CD4-positive, alpha-beta T cell treated with Interferon alpha-2 for 1 hour (primary cell): Measurements from ENCODE around the gene MAS1.
A peak's percentile ranks its signal among the peaks of the same experiment; 100 is the strongest.
"Not testable (repeated sequence)": the region's sequence is repeated elsewhere in the genome, so short reads cannot be mapped to it uniquely, and the experiment has no call there.

Experiments
- DNase-seq, 2 donors: peaks; one replicate each; pipeline ENCODE4 v3.0.0-alpha.2; 2020 to 2022

The MAS1 gene

DNA sequence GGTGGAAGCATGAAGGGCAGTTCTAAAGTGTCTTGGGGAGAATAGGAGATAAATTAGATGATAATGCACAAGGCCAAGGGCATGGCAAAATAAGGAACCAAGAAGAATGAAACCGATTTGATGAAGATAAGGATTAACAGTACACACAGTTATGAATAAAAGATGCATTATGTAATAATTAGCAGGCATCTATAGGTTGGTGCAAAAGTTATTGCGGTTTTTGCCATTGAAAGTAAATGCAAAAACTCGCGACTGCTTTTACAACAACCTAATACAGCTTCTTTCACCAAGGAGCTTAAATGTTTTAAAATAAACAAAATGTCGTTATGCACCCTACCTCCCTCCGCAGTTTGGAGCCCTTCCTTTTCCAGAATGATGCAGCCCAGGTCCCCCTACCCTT lies 29.0 kb downstream of the MAS1 start:
- DNase-seq, result no peak

DNA sequence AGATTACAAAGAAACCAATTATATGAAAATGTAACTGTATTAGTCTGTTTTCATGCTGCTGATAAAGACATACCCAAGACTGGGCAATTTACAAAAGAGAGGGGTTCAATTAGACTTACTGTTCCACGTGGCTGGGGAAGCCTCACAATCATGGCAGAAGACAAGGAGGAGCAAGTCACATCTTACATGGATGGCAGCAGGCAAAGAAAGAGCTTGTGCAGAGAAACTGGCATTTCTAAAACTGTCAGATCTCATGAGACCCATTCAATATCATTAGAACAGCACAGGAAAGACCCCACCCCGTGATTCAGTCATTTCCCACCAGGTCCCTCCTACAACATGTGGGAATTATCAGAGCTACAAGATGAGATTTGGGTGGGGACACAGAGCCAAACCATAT lies 33.4 kb downstream of the MAS1 start:
- not testable (repeated sequence) for DNase-seq

DNA sequence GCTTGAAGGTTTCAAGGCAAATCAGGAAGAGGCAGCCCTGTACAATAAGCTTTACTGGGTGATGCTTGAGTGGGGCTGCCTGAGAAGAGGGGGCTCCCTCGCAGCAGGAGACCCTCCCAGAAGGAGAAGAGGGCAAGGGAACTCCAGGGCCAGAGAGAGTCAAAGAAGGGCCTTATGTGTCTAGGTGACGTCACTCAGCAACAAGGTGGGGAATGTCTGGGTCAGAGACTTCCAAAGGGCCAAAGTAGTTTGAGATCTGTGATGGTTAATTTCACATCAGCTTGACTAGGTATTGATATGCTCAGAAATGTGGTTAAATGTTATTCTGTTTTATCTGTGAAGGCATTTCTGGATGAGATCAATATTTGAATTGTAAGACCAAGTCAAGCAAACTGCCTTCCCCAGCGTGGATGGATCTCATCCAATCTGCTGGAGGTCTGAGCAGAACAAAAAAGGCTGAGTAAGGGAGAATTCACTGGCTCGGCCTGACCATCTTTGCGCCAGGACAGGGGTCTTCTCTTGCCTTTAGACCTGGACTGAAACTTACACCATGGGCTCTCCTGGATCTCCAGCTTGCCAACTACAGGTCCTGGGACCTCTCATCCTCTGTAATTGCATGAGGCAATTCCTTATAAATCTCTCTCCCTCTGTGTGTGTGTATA lies 35.9 kb downstream of the MAS1 start:
- no peak for DNase-seq

DNA sequence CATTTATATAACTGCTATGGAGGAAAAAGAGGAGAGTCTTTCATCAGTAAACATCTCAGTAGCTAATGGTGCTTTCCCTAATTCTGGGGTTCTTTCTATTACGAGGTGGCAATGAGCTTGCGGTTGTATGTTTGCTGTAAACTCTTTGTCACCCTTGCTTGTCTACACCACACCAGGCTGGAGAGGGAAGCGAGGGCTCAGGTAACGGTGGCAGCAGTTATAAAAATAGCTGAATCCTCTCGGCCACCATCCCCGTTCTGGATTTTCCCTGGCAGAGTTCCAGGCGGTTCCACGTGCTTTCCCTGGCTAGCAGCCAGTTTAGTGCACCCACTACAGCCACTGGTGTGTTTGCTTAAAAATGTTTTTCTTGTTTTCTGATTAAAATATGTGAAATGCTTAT lies 39.0 kb downstream of the MAS1 start:
- DNase-seq, result peak; percentile 34 to 76

DNA sequence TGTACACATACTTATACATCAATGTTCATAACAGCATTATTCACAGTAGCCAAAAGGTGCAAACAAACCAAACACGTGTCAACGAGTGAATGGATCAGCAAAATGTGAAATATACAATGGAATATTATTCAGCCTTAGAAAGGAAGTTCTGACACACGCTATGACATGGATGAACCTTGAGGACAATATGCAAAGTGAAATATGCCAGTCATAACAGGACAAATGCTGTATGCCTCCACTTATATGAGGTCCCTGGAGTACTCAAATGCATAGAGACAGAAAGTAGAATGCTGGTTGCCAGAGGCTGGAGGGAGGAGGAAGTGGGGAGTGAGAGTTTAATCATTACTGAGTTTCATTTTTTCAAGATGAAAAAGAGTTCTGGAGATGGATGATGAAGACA lies 40.3 kb downstream of the MAS1 start:
- DNase-seq, result peak in 1 of 2 donors; percentile 11

DNA sequence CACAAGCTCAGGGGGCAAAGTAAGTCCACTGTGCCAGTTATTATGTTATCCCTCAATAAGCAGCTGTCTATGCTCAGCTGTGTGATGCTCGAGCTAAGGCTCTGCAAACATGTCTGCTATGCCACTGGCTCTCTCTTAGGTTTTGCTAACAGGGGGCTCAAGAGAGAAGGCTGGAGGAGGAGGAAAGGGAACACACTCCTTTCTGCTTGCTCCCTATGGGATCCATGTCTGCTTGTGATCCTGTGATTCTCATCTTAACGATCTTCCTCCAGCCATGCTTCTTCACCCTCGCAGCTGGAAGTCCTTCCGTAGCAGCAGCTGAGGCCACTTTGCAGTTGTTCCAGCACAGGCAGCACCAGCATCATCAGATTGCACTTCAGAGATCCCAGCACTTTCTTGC lies 41.1 kb downstream of the MAS1 start:
- no peak for DNase-seq

DNA sequence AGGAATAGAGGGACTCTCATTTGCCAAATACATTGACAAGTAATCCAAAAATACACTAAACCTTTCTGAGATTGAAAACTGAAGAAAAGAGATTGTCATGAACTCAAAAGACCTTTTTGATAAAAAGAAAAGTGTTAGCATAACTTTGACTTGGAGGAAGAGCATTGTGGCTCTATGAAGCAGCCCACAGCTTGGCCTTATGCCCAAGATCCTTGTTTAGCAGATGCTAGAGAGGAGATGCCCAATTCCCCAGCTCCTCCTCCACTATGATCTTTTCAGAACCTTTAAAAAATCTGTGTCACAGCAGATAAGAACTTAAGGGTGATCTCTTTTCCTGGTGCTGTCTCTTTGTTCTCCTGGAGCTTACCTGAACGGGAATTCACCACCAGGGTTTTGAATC lies 42.3 kb downstream of the MAS1 start:
- no peak for DNase-seq

DNA sequence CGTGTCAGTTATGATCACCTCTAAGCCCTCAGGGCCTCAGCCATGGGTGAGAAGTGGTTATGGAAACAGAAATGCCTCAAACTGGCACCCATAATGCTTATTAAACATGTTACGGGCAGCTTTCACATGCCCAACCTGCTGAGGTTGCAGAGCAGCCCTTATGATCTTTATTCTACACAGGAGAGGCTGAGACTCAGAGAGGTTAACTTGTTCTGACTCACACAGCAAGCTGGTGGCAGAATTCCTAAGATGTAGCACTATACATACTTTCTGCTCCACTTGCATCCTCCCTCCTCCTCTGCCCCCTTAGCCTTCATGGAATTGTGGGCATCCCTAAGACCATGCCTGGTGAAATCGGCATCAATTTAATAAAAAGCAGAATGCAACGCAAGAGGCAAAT lies 43.4 kb downstream of the MAS1 start:
- no peak for DNase-seq

DNA sequence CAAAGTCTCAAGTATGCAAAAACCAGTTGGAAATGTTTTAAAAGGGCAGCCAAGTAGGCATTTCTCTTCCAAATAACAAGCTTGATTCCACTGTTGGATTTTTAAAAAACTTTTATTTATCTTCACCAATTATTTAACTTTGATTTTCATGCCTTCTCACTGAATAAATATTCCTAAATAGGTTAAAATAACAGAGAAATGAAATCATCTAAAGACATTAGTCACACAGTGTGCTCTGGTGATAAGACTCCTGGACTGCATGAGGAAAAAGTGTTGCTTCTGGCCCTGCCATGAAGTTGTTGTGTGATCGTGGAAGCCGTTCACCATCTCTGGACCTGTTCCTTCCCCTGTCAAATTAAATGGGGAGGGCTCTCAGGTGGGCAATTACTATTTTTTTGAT lies 44.3 kb downstream of the MAS1 start:
- no peak for DNase-seq

DNA sequence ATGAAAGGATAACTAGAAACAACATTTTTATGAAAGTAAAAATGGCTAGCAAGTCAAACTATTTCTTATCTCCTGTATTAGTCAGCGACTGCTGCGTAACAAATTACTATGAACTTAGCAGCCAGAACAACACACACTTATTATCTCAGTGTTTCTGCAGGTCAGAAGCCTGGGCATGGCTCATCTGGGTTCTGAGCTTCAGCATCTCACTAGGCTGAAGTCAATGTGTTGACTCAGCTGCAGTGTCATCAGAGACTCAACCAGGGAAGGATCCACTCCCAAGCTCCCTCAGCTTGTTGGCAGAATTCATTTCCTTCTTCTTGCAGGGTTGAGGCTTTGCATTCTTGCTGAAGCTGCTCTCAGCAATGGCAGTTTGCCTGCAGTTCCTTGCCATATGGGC lies 44.8 kb downstream of the MAS1 start:
- no peak for DNase-seq

DNA sequence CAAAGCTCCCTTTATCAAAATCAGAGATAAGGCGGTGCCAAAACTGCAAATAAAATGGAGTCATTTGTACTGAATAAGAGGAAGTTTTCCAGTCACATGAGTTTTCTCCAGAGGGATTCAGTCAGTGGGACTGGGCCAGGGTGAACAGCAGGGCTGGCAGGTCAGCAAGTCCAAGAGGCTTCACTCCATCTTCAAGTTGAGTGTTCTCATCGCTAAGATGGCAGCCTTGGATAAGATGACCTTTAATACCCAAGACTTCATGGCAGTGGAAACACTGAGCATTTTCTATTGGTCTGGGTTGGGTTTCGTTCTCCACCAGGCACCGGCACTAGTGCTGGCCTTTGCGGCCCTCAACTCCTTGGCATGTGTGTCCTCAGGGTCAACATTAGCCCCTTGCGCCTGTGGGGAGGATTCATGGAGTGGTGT lies 48.8 kb downstream of the MAS1 start:
- DNase-seq, result no peak
